Measurements from ENCODE around the gene TMEM237.

Gene TMEM237

DNA sequence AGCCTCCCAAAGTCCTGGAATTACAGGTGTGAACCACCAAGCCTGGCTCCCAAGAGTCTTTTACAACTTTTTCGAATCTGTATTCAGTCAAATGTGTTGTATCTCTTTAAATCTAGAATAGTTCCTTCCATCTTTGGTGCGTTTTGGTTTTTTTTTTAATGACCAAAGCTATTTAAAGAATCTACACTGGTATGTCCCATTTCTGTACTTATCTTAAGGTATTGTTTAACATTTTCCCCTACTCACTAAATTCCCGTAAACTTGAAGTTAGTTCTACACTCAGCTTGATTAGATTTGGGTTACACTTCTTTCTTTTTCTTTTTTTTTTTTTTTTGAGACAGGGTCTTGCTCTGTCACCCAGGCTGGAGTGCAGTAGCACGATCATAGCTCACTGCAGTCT, 63.8 kb downstream of the TMEM237 start:
- no peaks in the 10 kb centered on the region for H4K20me1 ChIP-seq (ENCODE audit: insufficient read depth)
- H3K4me3 ChIP-seq (IDR thresholded peaks at IDR 0.05; ENCODE audit: insufficient read depth, low read depth, low read length): no peak overlapping the region
- no peak overlapping the region for H3K4me2 ChIP-seq
- no peaks in the 10 kb centered on the region for H3K27me3 ChIP-seq (ENCODE audit: insufficient read depth, low read depth)
- H3K36me3 ChIP-seq (ENCODE audit: insufficient read depth): no peaks in the 10 kb centered on the region
- H2AFZ ChIP-seq (ENCODE audit: low read depth): no peak overlapping the region
- no peaks in the 10 kb centered on the region for H3K4me1 ChIP-seq (ENCODE audit: low read depth, poor library complexity, severe bottlenecking)
- H3K9ac ChIP-seq: no peak overlapping the region
- no peak for TF ChIP-seq CTCF (conservative IDR thresholded peaks at IDR 0.05; ENCODE audit: low read depth, low read length)
- H3K79me2 ChIP-seq (ENCODE audit: insufficient read depth, low read depth): no peaks in the 10 kb centered on the region
- no peak overlapping the region for H3K27ac ChIP-seq

DNA sequence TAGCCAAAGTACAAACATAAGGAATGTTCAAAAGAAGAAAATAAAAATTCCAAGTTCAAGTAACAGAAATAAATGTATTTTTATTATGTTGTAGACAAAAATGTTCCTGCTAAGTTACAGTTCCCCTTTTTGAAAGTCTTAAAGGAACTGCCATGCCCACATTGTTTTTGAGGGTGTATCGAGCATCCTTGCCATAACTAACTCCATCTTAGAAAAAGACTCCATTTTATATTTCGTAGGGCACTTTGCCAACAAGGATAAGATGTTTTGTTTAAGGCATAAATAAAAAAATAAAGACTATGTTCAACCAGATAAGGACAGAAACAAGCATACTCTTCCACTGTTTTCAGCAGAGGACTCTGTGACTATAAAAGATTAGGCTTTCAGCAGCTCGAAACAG, 67.3 kb downstream of the TMEM237 start:
- no peak for TF ChIP-seq CTCF (conservative IDR thresholded peaks at IDR 0.05; ENCODE audit: low read depth, low read length)

GRCh38 chr2:201574766-201575165, 68.5 kb downstream of the TMEM237 start:
- no peak overlapping the region for H3K27ac ChIP-seq
- no peaks in the 10 kb centered on the region for H3K79me2 ChIP-seq (ENCODE audit: insufficient read depth, low read depth)
- H4K20me1 ChIP-seq (ENCODE audit: insufficient read depth): no peaks in the 10 kb centered on the region
- no peak overlapping the region for H3K4me3 ChIP-seq (IDR thresholded peaks at IDR 0.05; ENCODE audit: insufficient read depth, low read depth, low read length)
- H2AFZ ChIP-seq (ENCODE audit: low read depth): no peak overlapping the region
- no peaks in the 10 kb centered on the region for H3K36me3 ChIP-seq (ENCODE audit: insufficient read depth)
- H3K9ac ChIP-seq: no peak overlapping the region
- no peak for TF ChIP-seq CTCF (conservative IDR thresholded peaks at IDR 0.05; ENCODE audit: low read depth, low read length)
- H3K27me3 ChIP-seq (ENCODE audit: insufficient read depth, low read depth): no peaks in the 10 kb centered on the region
- peaks cover 9% of the 10 kb centered on the region for H3K4me1 ChIP-seq (ENCODE audit: low read depth, poor library complexity, severe bottlenecking)
- H3K4me2 ChIP-seq: no peak overlapping the region

More for the DNA sequence above, 67.3 kb downstream of the TMEM237 start:
- Histone ChIP-seq H3K4me2 (no peak overlapping the region), H3K4me3 (IDR thresholded peaks at IDR 0.05; ENCODE audit: insufficient read depth, low read depth, low read length) (no peak overlapping the region), H3K36me3 (ENCODE audit: insufficient read depth) (no peaks in the 10 kb centered on the region), H4K20me1 (ENCODE audit: insufficient read depth) (no peaks in the 10 kb centered on the region), H3K27ac (no peak overlapping the region), H2AFZ (ENCODE audit: low read depth) (no peak overlapping the region), H3K27me3 (ENCODE audit: insufficient read depth, low read depth) (no peaks in the 10 kb centered on the region), H3K9ac (no peak overlapping the region), H3K79me2 (ENCODE audit: insufficient read depth, low read depth) (no peaks in the 10 kb centered on the region), H3K4me1 (ENCODE audit: low read depth, poor library complexity, severe bottlenecking) (peaks cover 9% of the 10 kb centered on the region)

GRCh38 chr2:201572846-201573508, 70.3 kb downstream of the TMEM237 start:
- Histone ChIP-seq H3K36me3 (ENCODE audit: insufficient read depth) (no peaks in the 10 kb centered on the region), H4K20me1 (ENCODE audit: insufficient read depth) (no peaks in the 10 kb centered on the region), H3K79me2 (ENCODE audit: insufficient read depth, low read depth) (no peaks in the 10 kb centered on the region), H3K4me3 (IDR thresholded peaks at IDR 0.05; ENCODE audit: insufficient read depth, low read depth, low read length) (no peak overlapping the region), H3K9ac (no peak overlapping the region), H3K27ac (no peak overlapping the region), H3K4me2 (no peak overlapping the region), H2AFZ (ENCODE audit: low read depth) (no peak overlapping the region), H3K27me3 (ENCODE audit: insufficient read depth, low read depth) (no peaks in the 10 kb centered on the region), H3K4me1 (ENCODE audit: low read depth, poor library complexity, severe bottlenecking) (peaks cover 9% of the 10 kb centered on the region)
- TF ChIP-seq CTCF (conservative IDR thresholded peaks at IDR 0.05; ENCODE audit: low read depth, low read length): no peak

Data from KMS-11 (cell line).